DMS 273 treated with DMSO at 0.1 percent for 48 hours (cell line): ENCODE data around the gene SH3YL1.

Source experiments
- DNase-seq: peaks from one replicate; lab custom pipeline; 2025; lab: John Stamatoyannopoulos, UW

The SH3YL1 gene

GRCh38 chr2:282371-283263, 18.8 kb upstream of the SH3YL1 start:
- no peak for DNase-seq

- no peak for DNase-seq
These were observed 17.5 kb upstream of the SH3YL1 start for GRCh38 chr2:281381-281780.

- no peak for DNase-seq
These were observed 16.8 kb upstream of the SH3YL1 start for GRCh38 chr2:280650-281110.

GRCh38 chr2:279956-280649, 16.3 kb upstream of the SH3YL1 start:
- no peak for DNase-seq

- DNase-seq: no peak
These were observed 15.5 kb upstream of the SH3YL1 start for GRCh38 chr2:279366-279765.

GRCh38 chr2:278927-279320, 15.1 kb upstream of the SH3YL1 start:
- no peak for DNase-seq

- no peak for DNase-seq
These were observed 14.6 kb upstream of the SH3YL1 start for GRCh38 chr2:278312-278926.

GRCh38 chr2:275466-275865, 11.6 kb upstream of the SH3YL1 start:
- no peak for DNase-seq

GRCh38 chr2:274503-274902, 10.7 kb upstream of the SH3YL1 start:
- no peak for DNase-seq

- no peak for DNase-seq
These were observed 9.5 kb upstream of the SH3YL1 start for GRCh38 chr2:273333-273732.

- no peak for DNase-seq
These were observed 8.1 kb upstream of the SH3YL1 start for GRCh38 chr2:271917-272316.

GRCh38 chr2:270861-271260, 7.0 kb upstream of the SH3YL1 start:
- DNase-seq: no peak

GRCh38 chr2:269356-270030, 5.7 kb upstream of the SH3YL1 start:
- no peak for DNase-seq

GRCh38 chr2:268323-268722, 4.5 kb upstream of the SH3YL1 start:
- no peak for DNase-seq

- DNase-seq: peak; percentile 70
These were observed 949 bp upstream of the SH3YL1 start, which contains the start of gene ACP1 for GRCh38 chr2:264493-265468. Gene ACP1 (plus strand): TSS chr2:264947. CDS start chr2:264965, 18 bp downstream.

GRCh38 chr2:263022-263738, 652 bp downstream of the SH3YL1 start:
- no peak for DNase-seq

- DNase-seq: no peak
These were observed 1.7 kb downstream of the SH3YL1 start for GRCh38 chr2:262117-262516.

- DNase-seq: no peak
These were observed 3.2 kb downstream of the SH3YL1 start for GRCh38 chr2:260507-261161.

GRCh38 chr2:259789-260331, 4.0 kb downstream of the SH3YL1 start:
- DNase-seq: no peak
